ENCODE data around the gene IQSEC3. TPM values are rescaled to one million over a fixed set of nuclear protein-coding genes. Genes with fewer than 3 reads are reported as not detected.

The IQSEC3 gene
- total RNA-seq, 1 donor from 2014 or later, result 2.5 TPM

DNA sequence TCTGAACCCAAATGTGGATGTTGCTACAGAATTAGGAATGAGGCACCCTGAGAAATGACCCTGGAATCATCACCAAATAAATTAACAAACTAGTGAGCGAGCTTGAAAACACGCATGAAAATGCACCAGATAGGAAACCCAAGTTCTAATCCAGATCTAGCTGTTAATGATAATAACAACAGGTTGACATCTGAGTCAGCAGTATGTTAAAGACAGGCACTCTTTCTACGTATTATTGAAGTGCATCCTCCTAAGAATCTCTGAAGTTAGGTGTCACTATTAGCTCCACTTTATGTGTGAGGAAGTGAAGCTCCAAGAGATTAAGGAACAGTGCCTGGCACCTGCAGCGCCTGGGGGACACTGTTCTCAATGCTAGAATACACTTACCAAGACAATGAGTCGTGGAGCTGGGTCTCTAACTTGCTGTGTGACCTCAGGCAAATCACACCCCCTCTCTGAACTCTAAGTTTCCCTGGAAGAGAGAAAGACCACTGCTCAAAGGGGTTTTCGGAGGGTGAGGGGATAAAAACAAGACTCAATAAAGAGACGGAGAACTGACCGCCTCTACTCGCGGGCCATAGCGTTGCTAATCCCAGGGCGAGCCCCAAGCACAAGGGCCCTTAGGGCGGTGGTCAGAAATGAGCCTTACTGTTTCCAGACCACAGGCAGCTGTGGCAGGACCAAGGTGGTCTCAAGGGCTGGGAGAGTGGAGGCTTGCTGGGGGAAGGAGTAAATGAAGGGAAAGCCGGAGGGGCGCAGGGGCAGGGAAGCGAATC lies 145.3 kb downstream of the IQSEC3 start:
- H3K27ac Mint-ChIP-seq, result peak overlapping the region; percentile 88
- TF ChIP-seq, protein P1, sequence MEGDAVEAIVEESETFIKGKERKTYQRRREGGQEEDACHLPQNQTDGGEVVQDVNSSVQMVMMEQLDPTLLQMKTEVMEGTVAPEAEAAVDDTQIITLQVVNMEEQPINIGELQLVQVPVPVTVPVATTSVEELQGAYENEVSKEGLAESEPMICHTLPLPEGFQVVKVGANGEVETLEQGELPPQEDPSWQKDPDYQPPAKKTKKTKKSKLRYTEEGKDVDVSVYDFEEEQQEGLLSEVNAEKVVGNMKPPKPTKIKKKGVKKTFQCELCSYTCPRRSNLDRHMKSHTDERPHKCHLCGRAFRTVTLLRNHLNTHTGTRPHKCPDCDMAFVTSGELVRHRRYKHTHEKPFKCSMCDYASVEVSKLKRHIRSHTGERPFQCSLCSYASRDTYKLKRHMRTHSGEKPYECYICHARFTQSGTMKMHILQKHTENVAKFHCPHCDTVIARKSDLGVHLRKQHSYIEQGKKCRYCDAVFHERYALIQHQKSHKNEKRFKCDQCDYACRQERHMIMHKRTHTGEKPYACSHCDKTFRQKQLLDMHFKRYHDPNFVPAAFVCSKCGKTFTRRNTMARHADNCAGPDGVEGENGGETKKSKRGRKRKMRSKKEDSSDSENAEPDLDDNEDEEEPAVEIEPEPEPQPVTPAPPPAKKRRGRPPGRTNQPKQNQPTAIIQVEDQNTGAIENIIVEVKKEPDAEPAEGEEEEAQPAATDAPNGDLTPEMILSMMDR (IDR thresholded peaks at IDR 0.05; ENCODE audit: unreplicated experiment), result no peak
- no peaks in the 10 kb centered on the region for H3K9me3 Mint-ChIP-seq (ENCODE audit: low read depth)
- H3K36me3 Mint-ChIP-seq (ENCODE audit: insufficient read depth), result no peaks in the 10 kb centered on the region
- peaks cover 40% of the 10 kb centered on the region for H3K27me3 Mint-ChIP-seq
- peaks cover 48% of the 10 kb centered on the region for H3K4me1 Mint-ChIP-seq (ENCODE audit: low read depth)
- H3K4me3 Mint-ChIP-seq (ENCODE audit: low read depth), result no peak overlapping the region
- no peak for DNase-seq (ENCODE audit: low spot score, unreplicated experiment)

DNA sequence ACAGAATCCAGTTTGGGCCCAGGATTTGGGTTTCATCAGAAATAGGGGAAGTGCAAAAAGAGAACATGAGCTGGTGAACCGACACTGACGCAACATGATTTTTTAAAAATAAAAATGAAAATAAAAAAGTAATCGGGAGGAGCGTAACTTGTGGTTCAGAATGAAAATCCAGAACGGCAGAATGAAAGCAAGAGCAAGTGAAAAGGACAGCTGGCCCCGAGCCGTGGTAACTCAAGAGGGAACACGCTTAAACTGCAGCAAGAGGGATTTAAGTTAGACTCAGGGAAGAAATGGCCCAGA lies 145.8 kb downstream of the IQSEC3 start:
- Mint-ChIP-seq H3K4me1 (ENCODE audit: low read depth) (peaks cover 48% of the 10 kb centered on the region), H3K9me3 (ENCODE audit: low read depth) (no peaks in the 10 kb centered on the region), H3K4me3 (ENCODE audit: low read depth) (no peak overlapping the region), H3K36me3 (ENCODE audit: insufficient read depth) (no peaks in the 10 kb centered on the region), H3K27ac (no peak overlapping the region), H3K27me3 (peaks cover 44% of the 10 kb centered on the region)
- DNase-seq (ENCODE audit: low spot score, unreplicated experiment), result no peak
- TF ChIP-seq, protein P1 (IDR thresholded peaks at IDR 0.05; ENCODE audit: unreplicated experiment), result no peak

DNA sequence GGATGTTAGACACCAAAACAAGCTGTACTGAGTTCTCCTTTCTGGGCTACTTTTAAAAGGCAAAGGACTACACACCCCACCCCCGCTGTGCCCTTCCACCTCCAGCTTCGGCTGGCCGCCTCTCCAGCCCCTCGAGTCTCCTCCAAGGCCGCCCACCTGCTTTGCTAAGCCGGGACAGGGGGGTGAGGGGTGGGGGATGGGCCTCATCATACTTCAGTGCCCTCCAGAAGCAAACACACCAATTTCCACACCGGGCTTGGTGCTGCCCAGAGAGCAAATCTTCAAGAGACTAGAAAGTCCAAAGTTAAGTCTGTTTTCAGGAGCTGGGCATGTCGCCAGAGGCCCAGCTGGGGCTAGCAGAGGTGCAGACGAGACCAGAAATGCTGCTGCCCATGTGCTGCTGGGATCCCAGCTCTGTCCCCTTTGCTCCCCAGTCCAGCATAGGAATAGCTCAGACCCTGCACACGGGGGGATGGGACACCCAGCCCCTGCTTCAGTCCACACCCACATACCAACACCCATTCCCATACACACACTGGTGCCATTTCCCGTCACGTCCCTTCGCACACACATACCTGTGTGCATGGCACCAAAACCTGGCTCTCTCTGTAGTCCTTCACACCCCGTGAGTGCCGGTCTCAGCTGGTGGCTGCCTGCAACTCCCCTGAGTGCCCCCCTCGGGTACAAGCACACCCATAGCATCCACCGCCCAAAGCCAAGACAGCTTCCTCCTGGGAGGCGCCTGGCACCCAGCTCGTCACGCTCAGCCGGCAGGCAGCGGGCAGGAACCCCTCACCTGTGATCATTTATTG lies 146.4 kb downstream of the IQSEC3 start:
- no peak for DNase-seq (ENCODE audit: low spot score, unreplicated experiment)
- no peaks in the 10 kb centered on the region for H3K36me3 Mint-ChIP-seq (ENCODE audit: insufficient read depth)
- H3K27me3 Mint-ChIP-seq, result peaks cover 43% of the 10 kb centered on the region
- no peak overlapping the region for H3K4me3 Mint-ChIP-seq (ENCODE audit: low read depth)
- H3K4me1 Mint-ChIP-seq (ENCODE audit: low read depth), result peaks cover 48% of the 10 kb centered on the region
- TF ChIP-seq, protein P1 (IDR thresholded peaks at IDR 0.05; ENCODE audit: unreplicated experiment), result no peak
- H3K9me3 Mint-ChIP-seq (ENCODE audit: low read depth), result no peaks in the 10 kb centered on the region
- peak overlapping the region; percentile 19 for H3K27ac Mint-ChIP-seq

DNA sequence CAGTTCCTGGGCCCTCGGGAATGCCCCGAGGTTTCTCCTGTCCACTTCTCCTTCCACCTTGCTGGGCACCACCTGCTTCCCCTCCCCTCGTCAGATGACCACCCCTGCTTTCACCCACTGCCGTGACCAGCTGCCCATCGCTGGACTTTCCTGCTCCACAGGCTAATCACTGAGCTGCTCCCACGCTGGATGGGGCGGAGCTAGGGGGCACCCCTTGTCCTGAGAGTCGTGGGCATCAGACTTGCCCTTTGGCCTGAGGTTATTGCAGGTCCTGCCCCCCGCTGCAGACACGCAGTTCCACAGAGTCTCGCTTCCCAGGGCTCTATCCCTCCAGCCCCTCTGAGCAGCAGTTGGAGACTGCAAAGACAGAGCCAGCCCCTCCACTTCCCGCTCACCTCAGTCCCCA lies 147.0 kb downstream of the IQSEC3 start:
- Mint-ChIP-seq H3K4me3 (ENCODE audit: low read depth) (no peak overlapping the region), H3K4me1 (ENCODE audit: low read depth) (peaks cover 46% of the 10 kb centered on the region), H3K27ac (no peak overlapping the region), H3K27me3 (peaks cover 39% of the 10 kb centered on the region), H3K9me3 (ENCODE audit: low read depth) (no peaks in the 10 kb centered on the region), H3K36me3 (ENCODE audit: insufficient read depth) (no peaks in the 10 kb centered on the region)
- TF ChIP-seq, protein P1 (IDR thresholded peaks at IDR 0.05; ENCODE audit: unreplicated experiment), result no peak
- no peak for DNase-seq (ENCODE audit: low spot score, unreplicated experiment)

DNA sequence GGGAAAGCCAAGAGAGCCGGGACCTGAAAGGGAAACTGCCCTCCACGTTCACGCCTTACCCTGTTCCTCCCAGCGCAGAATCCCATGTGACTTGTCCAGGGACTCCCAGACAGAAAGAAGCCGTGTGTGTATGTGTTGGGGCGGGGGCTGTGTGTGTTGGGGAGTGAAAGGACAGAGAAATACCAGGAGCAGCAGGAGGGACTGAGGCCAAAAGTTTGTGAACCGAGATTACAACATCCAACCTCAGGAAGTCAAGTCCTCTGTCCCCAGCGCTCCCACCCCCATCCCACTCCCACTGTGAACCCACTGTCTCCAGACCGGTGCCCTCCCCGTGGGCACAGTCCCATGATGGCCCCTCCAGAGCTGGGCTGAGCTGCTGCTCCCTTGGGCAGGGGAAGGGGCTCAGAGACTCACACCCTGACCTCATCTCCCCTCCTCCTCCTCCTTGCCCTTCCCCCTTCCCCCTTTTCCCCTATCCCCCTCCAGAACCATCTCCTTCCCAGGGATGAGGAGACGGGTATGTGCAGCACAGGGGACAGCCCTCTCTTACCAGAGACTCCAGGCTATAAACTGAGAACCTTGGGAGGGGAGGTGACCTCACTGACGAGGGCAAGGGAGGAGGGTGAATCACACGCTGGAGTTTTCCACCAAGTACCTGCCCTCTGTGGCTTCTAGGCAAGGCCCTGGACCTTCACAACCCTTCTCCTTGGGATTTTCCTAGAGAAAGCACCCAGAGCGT lies 147.6 kb downstream of the IQSEC3 start, which contains the start of gene SLC6A12:
Gene SLC6A12 (minus strand): TSS at position 155 of the 739 bp plus-strand sequence. CDS start 4,171 bp downstream, outside the sequence.
- Mint-ChIP-seq H3K36me3 (ENCODE audit: insufficient read depth) (no peaks in the 10 kb centered on the region), H3K27me3 (peaks cover 39% of the 10 kb centered on the region), H3K4me1 (ENCODE audit: low read depth) (peaks cover 43% of the 10 kb centered on the region), H3K27ac (peak within 1 kb of the TSS; percentile 19), H3K4me3 (ENCODE audit: low read depth) (no peak within 1 kb of the TSS), H3K9me3 (ENCODE audit: low read depth) (no peaks in the 10 kb centered on the region)
- no peak for DNase-seq (ENCODE audit: low spot score, unreplicated experiment)
- TF ChIP-seq, protein P1 (IDR thresholded peaks at IDR 0.05; ENCODE audit: unreplicated experiment), result no peak
